Neutrophil (primary cell): Measurements from ENCODE around the gene FAM185A.
"Not testable (repeated sequence)": the region's sequence is repeated elsewhere in the genome, so short reads cannot be mapped to it uniquely, and the experiment has no call there.

Source experiments
- H3K27ac ChIP-seq: fragments of 200-600 bp; sonication (generic); 2 replicates; pipeline ENCODE4 v1.5.1; 2016; ENCODE audit warnings: mild to moderate bottlenecking, moderate library complexity
- H3K27me3 ChIP-seq: fragments of 200-600 bp; sonication (generic); 2 replicates; pipeline ENCODE4 v1.6.0; 2016; ENCODE audit warnings: mild to moderate bottlenecking
- H3K36me3 ChIP-seq: fragments of 200-600 bp; sonication (generic); 2 replicates; pipeline ENCODE4 v1.5.1; 2017
- H3K4me1 ChIP-seq, 2 experiments: fragments of 200-600 bp in 1 of 2; sonication (generic) in 1 of 2; 1 replicate in 1 of 2; 2 replicates in 1 of 2; pipeline versions ENCODE4 v1.5.1 to v1.6.1; 2013 to 2016; ENCODE audit warnings: low read depth in 1 of 2, low read length in 1 of 2, mild to moderate bottlenecking in 1 of 2, moderate library complexity in 1 of 2; ENCODE audit not compliant: control insufficient read depth in 1 of 2, insufficient read depth in 1 of 2
- H3K4me3 ChIP-seq, 2 experiments: fragments of 200-600 bp in 1 of 2; sonication (generic) in 1 of 2; 1 replicate in 1 of 2; 2 replicates in 1 of 2; pipeline ENCODE4 v1.5.1; 2013 to 2016; ENCODE audit warnings: low read depth in 1 of 2, low read length in 1 of 2, mild to moderate bottlenecking in 1 of 2, moderate library complexity in 1 of 2
- H3K9me3 ChIP-seq: fragments of 200-600 bp; sonication (generic); 2 replicates; pipeline ENCODE4 v1.5.1; 2016
- TF ChIP-seq, protein P1 (sequence below): fragments of 200-600 bp; sonication (generic); IDR thresholded peaks from 2 replicates; pipeline ENCODE4 v1.5.1; 2016; ENCODE audit warnings: antibody characterized with exemption

FAM185A gene

GRCh38 chr7:102834999-102835398, 86.2 kb downstream of the FAM185A start:
- Histone ChIP-seq H3K4me1 (no peaks in the 10 kb centered on the region), H3K9me3 (no peaks in the 10 kb centered on the region), H3K27me3 (no peaks in the 10 kb centered on the region), H3K27ac (no peak overlapping the region), H3K36me3 (no peaks in the 10 kb centered on the region), H3K4me3 (no peak overlapping the region)
- TF ChIP-seq, protein P1, sequence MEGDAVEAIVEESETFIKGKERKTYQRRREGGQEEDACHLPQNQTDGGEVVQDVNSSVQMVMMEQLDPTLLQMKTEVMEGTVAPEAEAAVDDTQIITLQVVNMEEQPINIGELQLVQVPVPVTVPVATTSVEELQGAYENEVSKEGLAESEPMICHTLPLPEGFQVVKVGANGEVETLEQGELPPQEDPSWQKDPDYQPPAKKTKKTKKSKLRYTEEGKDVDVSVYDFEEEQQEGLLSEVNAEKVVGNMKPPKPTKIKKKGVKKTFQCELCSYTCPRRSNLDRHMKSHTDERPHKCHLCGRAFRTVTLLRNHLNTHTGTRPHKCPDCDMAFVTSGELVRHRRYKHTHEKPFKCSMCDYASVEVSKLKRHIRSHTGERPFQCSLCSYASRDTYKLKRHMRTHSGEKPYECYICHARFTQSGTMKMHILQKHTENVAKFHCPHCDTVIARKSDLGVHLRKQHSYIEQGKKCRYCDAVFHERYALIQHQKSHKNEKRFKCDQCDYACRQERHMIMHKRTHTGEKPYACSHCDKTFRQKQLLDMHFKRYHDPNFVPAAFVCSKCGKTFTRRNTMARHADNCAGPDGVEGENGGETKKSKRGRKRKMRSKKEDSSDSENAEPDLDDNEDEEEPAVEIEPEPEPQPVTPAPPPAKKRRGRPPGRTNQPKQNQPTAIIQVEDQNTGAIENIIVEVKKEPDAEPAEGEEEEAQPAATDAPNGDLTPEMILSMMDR: no peak

GRCh38 chr7:102836191-102836919, 87.6 kb downstream of the FAM185A start:
- Histone ChIP-seq H3K27me3 (no peaks in the 10 kb centered on the region), H3K4me3 (no peak overlapping the region), H3K4me1 (no peaks in the 10 kb centered on the region), H3K27ac (no peak overlapping the region), H3K9me3 (no peaks in the 10 kb centered on the region), H3K36me3 (no peaks in the 10 kb centered on the region)
- TF ChIP-seq, protein P1: no peak

GRCh38 chr7:102836977-102837376, 88.2 kb downstream of the FAM185A start:
- no peaks in the 10 kb centered on the region for H3K36me3 ChIP-seq
- H3K27me3 ChIP-seq: no peaks in the 10 kb centered on the region
- no peaks in the 10 kb centered on the region for H3K4me1 ChIP-seq
- H3K27ac ChIP-seq: no peak overlapping the region
- H3K9me3 ChIP-seq: no peaks in the 10 kb centered on the region
- TF ChIP-seq, protein P1: no peak
- H3K4me3 ChIP-seq: no peak overlapping the region

GRCh38 chr7:102837802-102838201, 89.0 kb downstream of the FAM185A start:
- Histone ChIP-seq H3K4me1 (no peaks in the 10 kb centered on the region), H3K9me3 (no peaks in the 10 kb centered on the region), H3K4me3 (no peak overlapping the region), H3K27ac (no peak overlapping the region), H3K36me3 (no peaks in the 10 kb centered on the region), H3K27me3 (no peaks in the 10 kb centered on the region)
- TF ChIP-seq, protein P1: no peak

DNA sequence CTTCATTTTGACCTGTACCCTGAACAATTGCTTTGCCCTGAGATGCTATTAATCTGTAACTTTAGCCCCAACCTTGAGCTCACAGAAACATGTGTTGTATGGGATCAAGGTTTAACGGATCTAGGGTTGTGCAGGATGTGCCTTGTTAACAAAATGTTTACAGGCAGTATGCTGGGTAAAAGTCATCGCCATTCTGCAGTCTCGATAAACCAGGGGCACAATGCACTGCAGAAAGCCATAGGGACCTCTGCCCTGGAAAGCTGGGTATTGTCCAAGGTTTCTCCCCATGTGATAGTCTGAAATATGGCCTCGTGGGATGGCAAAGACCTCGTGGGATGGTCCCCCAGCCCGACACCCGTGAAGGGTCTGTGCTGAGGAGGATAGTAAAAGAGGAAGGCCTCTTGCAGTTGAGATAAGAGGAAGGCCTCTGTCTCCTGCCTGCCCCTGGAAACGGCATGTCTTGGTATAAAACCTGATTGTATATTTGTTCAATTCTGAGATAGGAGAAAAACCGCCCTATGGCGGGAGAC, 89.8 kb downstream of the FAM185A start:
- not testable (repeated sequence) for H3K27ac ChIP-seq, H3K36me3 ChIP-seq, H3K9me3 ChIP-seq, H3K4me3 ChIP-seq, H3K27me3 ChIP-seq, H3K4me1 ChIP-seq

- no peaks in the 10 kb centered on the region for H3K4me1 ChIP-seq
- H3K4me3 ChIP-seq: no peak overlapping the region
- no peak overlapping the region for H3K27ac ChIP-seq
- H3K9me3 ChIP-seq: no peaks in the 10 kb centered on the region
- TF ChIP-seq, protein P1: no peak
- no peaks in the 10 kb centered on the region for H3K36me3 ChIP-seq
- no peaks in the 10 kb centered on the region for H3K27me3 ChIP-seq
Observed at GRCh38 chr7:102840404-102840803, 91.6 kb downstream of the FAM185A start.
